GM21381 (cell line): ENCODE measurements around the gene IFT57.

Source experiments
- ATAC-seq: cut with Tn5 transposase; IDR thresholded peaks from one replicate; pipeline ENCODE4 v1.9.1; 2021; ENCODE audit warnings: mild to moderate bottlenecking, moderate library complexity; ENCODE audit not compliant: unreplicated experiment

The IFT57 gene

GRCh38 chr3:108219336-108219735 is 2.9 kb downstream of the IFT57 start:
- ATAC-seq: no peak

GRCh38 chr3:108218811-108219210 is 3.4 kb downstream of the IFT57 start:
- ATAC-seq: no peak

- no peak for ATAC-seq
Observed at GRCh38 chr3:108215871-108216270, 6.4 kb downstream of the IFT57 start.

GRCh38 chr3:108209579-108209978 is 12.6 kb downstream of the IFT57 start:
- peak; percentile 43 for ATAC-seq

- peak; percentile 92 for ATAC-seq
Observed at GRCh38 chr3:108208831-108209230, 13.4 kb downstream of the IFT57 start.

GRCh38 chr3:108202834-108203233 is 19.4 kb downstream of the IFT57 start:
- ATAC-seq: no peak

- ATAC-seq: no peak
Observed at GRCh38 chr3:108202080-108202479, 20.1 kb downstream of the IFT57 start.

GRCh38 chr3:108201258-108201657 is 21.0 kb downstream of the IFT57 start:
- no peak for ATAC-seq

- no peak for ATAC-seq
Observed at GRCh38 chr3:108200578-108200977, 21.6 kb downstream of the IFT57 start.

GRCh38 chr3:108200024-108200423 is 22.2 kb downstream of the IFT57 start:
- ATAC-seq: no peak

GRCh38 chr3:108191394-108191793 is 30.8 kb downstream of the IFT57 start:
- no peak for ATAC-seq

GRCh38 chr3:108190346-108190745 is 31.9 kb downstream of the IFT57 start:
- ATAC-seq: no peak

GRCh38 chr3:108189440-108189839 is 32.8 kb downstream of the IFT57 start:
- no peak for ATAC-seq

- ATAC-seq: no peak
Observed at GRCh38 chr3:108185536-108185935, 36.7 kb downstream of the IFT57 start.

- ATAC-seq: no peak
Observed at GRCh38 chr3:108184824-108185223, 37.4 kb downstream of the IFT57 start.

- ATAC-seq: no peak
Observed at GRCh38 chr3:108183971-108184370, 38.3 kb downstream of the IFT57 start.

GRCh38 chr3:108183181-108183580 is 39.0 kb downstream of the IFT57 start:
- ATAC-seq: no peak

- no peak for ATAC-seq
Observed at GRCh38 chr3:108182339-108182738, 39.9 kb downstream of the IFT57 start.

- no peak for ATAC-seq
Observed at GRCh38 chr3:108181172-108181571, 41.1 kb downstream of the IFT57 start.

- ATAC-seq: no peak
Observed at GRCh38 chr3:108180194-108180593, 42.0 kb downstream of the IFT57 start.

GRCh38 chr3:108178676-108179075 is 43.5 kb downstream of the IFT57 start:
- ATAC-seq: no peak

GRCh38 chr3:108177536-108177935 is 44.7 kb downstream of the IFT57 start:
- no peak for ATAC-seq

GRCh38 chr3:108175352-108175751 is 46.9 kb downstream of the IFT57 start:
- no peak for ATAC-seq

GRCh38 chr3:108171106-108171505 is 51.1 kb downstream of the IFT57 start:
- no peak for ATAC-seq
